Heart right ventricle (tissue), 16 donors: ENCODE measurements around the gene DCHS2. TPM values are rescaled to one million over a fixed set of nuclear protein-coding genes. Genes with fewer than 3 reads are reported as not detected.

Experiments
- ATAC-seq, 8 donors: fragments of 200-7000 bp; cut with Tn5 transposase; one replicate each; pipeline ENCODE4 v1.9.1; 2020; ENCODE audit warnings: mild to moderate bottlenecking in 8 of 8, moderate library complexity in 8 of 8, moderate number of reproducible peaks in 1 of 8
- DNase-seq, 2 donors: peaks; one replicate each; pipeline ENCODE4 v3.0.0-alpha.2; 2020
- H3K27ac ChIP-seq, 10 donors: fragments of 200-600 bp; sonication (generic) in 2 of 10; one replicate each; pipeline versions ENCODE4 v1.5.0 to v1.8.0; 2020 to 2022; ENCODE audit warnings: mild to moderate bottlenecking in 3 of 10
- H3K27me3 ChIP-seq, 7 donors: fragments of 200-600 bp; one replicate each; pipeline ENCODE4 v1.8.0; 2021 to 2022; ENCODE audit warnings: mild to moderate bottlenecking in 2 of 7
- H3K36me3 ChIP-seq, 9 donors: fragments of 200-600 bp; sonication (generic) in 1 of 9; one replicate each; pipeline versions ENCODE4 v1.5.0 to v1.8.0; 2020 to 2022; ENCODE audit warnings: mild to moderate bottlenecking in 2 of 9
- H3K4me1 ChIP-seq, 9 donors: fragments of 200-600 bp; sonication (generic) in 1 of 9; one replicate each; pipeline versions ENCODE4 v1.5.0 to v1.8.0; 2020 to 2022; ENCODE audit warnings: mild to moderate bottlenecking in 4 of 9
- H3K4me3 ChIP-seq, 10 donors: fragments of 200-600 bp; sonication (generic) in 2 of 10; one replicate each; pipeline versions ENCODE4 v1.5.0 to v1.8.0; 2020 to 2022; ENCODE audit warnings: mild to moderate bottlenecking in 7 of 10, moderate library complexity in 2 of 10
- H3K9me3 ChIP-seq, 11 donors: fragments of 200-600 bp in 10 of 11; sonication (generic) in 2 of 11; one replicate each; pipeline versions ENCODE4 v1.5.0 to v1.8.0; 2013 to 2022; ENCODE audit warnings: mild to moderate bottlenecking in 2 of 11, control low read depth in 1 of 11, moderate library complexity in 1 of 11
- WGBS, 2 donors: extraction: QIAGEN DNeasy Blood & Tissue Kit; methylation state at CpG; one replicate each; pipeline ENCODE4 v1.1.7; 2013; ENCODE audit warnings: inconsistent platforms in 1 of 2; 5-methylcytosine and 5-hydroxymethylcytosine counted together
- intact Hi-C, 10 donors: fragments of 100-400 bp; cut with DNase I; formaldehyde crosslinking; loops; one replicate each; pipeline versions ENCODE4 v1.11.1 to v1.14.2; 2022
- polyA plus RNA-seq, 2 donors: library from polyadenylated mRNA; stranded (reverse); fragments of 200-250 nt; gene quantifications; one replicate each; pipeline ENCODE4 v1.2.3, GENCODE V29; 2013
- total RNA-seq, 10 donors: library from RNA; stranded (reverse); fragmentation: NEBNext Ultra II Directional in 3 of 10; extraction: Animal tissue kit (Norgen Biotek cat#: 25700) in 3 of 10; gene quantifications; one replicate each; pipeline versions ENCODE4 v1.2.1 to v1.2.4, GENCODE V29; 2021 to 2023
- TF ChIP-seq, protein P1 (sequence below), 9 donors: fragments of 200-600 bp; sonication (generic) in 2 of 9; IDR thresholded peaks; one replicate each; pipeline versions ENCODE4 v1.5.0 to v1.8.0; 2021 to 2022; ENCODE audit warnings: antibody characterized with exemption in 9 of 9, mild to moderate bottlenecking in 5 of 9, moderate library complexity in 1 of 9
- donor health status: Arrhythmogenic right ventricular cardiomyopathy.
- donor health status: ischemic (EF 13 %, LVEDD 7.1; RV severe dilation, severe dysfunction).
- donor health status: healthy with polysubstance abuse.
- donor health status: DM: no; HTN: yes; CAD: no.
- donor health status: DM: no; HTN: no; CAD: no.
- donor health status: ischemic (EF 25% LVEDD 6.9; RV normal size, moderate dysfunction).
- donor health status: ischemic (EF 25% LVEDD 5.7; RV mildly dilated, moderate dysfunction).
- donor health status: healthy.
- donor health status: DM: yes; HTN: yes; CAD: no.
- donor health status: Ischemic cardiomyopathy.
- donor health status: ischemic (EF 35%, LVEDD 5.7; RV mildly dilated, moderate dysfunction).
- donor health status: nonischemic (EF 11% LVEDD 7.7; RV severe dilation, severe dysfunction).
- donor health status: DM: yes; HTN: yes; CAD: no.
- donor health status: PGD.
- donor health status: ischemic (EF 29% LVEDD 5.4; RV normal size, mild dysfunction).
- donor health status: nonischemic (EF 23%, LVEDD 6.1; RV moderate dilation, normal function).

The DCHS2 gene
- total and polyA plus RNA-seq, 12 donors, result under 0.01 to 0.14 (median 0.04) TPM; not detected in 7

DNA sequence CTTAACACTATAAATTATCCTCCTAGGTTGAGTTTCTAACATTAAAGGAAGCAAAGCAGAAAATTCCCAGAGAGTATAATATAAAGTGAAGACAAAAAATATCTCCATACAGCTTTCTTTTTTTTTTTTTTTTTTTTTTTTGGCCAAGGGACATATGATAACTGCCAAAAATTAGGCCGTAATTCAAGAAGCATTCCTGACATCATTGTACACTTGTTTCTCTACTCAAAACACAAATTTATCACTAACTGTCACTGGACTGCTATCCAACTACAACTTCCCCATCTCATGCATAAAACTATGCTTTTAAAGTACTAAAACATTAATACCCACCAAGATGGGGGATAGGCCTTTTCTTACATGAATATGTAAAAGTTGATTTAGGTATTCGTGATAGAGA lies 77.2 kb downstream of the DCHS2 start:
- Histone ChIP-seq H3K4me3 (no peak overlapping the region), H3K27ac (no peak overlapping the region), H3K27me3 (peaks cover 0 to 18% (median 0%) of the 10 kb centered on the region in 7 donors), H3K9me3 (no peaks in the 10 kb centered on the region), H3K36me3 (no peaks in the 10 kb centered on the region), H3K4me1 (peaks cover 0 to 15% (median 3%) of the 10 kb centered on the region in 9 donors)
- DNase-seq (no peak), ATAC-seq (no peak)
- intact Hi-C loops, result no loop called here
- TF ChIP-seq, protein P1, sequence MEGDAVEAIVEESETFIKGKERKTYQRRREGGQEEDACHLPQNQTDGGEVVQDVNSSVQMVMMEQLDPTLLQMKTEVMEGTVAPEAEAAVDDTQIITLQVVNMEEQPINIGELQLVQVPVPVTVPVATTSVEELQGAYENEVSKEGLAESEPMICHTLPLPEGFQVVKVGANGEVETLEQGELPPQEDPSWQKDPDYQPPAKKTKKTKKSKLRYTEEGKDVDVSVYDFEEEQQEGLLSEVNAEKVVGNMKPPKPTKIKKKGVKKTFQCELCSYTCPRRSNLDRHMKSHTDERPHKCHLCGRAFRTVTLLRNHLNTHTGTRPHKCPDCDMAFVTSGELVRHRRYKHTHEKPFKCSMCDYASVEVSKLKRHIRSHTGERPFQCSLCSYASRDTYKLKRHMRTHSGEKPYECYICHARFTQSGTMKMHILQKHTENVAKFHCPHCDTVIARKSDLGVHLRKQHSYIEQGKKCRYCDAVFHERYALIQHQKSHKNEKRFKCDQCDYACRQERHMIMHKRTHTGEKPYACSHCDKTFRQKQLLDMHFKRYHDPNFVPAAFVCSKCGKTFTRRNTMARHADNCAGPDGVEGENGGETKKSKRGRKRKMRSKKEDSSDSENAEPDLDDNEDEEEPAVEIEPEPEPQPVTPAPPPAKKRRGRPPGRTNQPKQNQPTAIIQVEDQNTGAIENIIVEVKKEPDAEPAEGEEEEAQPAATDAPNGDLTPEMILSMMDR (IDR thresholded peaks at IDR 0.05), result no peak
- whole genome bisulfite sequencing, 2 donors, result 64 to 75% methylated on average over 2 of the region's 2 CpGs

DNA sequence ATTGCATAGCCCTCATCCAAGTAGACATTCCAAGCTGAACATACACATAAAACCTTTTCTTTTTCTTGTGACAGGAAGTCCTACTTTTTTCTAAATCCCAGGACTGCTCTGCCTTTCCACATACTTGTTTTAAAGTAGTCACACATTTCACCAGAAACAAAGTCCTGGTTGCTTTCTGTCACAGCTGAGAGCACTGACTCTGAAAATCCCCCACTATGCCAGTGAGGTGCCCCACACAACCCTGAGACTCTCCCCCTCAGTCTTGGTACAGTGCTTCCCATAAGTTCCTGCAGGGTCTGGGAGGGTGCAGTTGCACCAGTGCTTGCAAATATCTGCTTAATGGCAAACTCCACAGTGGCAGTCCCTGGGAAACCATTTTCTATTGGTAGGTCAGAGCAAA lies 84.2 kb downstream of the DCHS2 start:
- no peaks in the 10 kb centered on the region for H3K4me1 ChIP-seq
- no peak overlapping the region for H3K27ac ChIP-seq
- intact Hi-C loops, result loop anchor here in 2 of 10 donors (10.0 kb wide), 1 partner anchor 97 kb away; no protein-coding TSS in a partner anchor
- no peak overlapping the region for H3K4me3 ChIP-seq
- no peak for DNase-seq
- H3K9me3 ChIP-seq, result peaks cover 0 to 14% (median 0%) of the 10 kb centered on the region in 11 donors
- TF ChIP-seq, protein P1 (IDR thresholded peaks at IDR 0.05), result no peak
- ATAC-seq, result no peak
- no peaks in the 10 kb centered on the region for H3K36me3 ChIP-seq
- H3K27me3 ChIP-seq, result peaks cover 0 to 8% (median 0%) of the 10 kb centered on the region in 7 donors

DNA sequence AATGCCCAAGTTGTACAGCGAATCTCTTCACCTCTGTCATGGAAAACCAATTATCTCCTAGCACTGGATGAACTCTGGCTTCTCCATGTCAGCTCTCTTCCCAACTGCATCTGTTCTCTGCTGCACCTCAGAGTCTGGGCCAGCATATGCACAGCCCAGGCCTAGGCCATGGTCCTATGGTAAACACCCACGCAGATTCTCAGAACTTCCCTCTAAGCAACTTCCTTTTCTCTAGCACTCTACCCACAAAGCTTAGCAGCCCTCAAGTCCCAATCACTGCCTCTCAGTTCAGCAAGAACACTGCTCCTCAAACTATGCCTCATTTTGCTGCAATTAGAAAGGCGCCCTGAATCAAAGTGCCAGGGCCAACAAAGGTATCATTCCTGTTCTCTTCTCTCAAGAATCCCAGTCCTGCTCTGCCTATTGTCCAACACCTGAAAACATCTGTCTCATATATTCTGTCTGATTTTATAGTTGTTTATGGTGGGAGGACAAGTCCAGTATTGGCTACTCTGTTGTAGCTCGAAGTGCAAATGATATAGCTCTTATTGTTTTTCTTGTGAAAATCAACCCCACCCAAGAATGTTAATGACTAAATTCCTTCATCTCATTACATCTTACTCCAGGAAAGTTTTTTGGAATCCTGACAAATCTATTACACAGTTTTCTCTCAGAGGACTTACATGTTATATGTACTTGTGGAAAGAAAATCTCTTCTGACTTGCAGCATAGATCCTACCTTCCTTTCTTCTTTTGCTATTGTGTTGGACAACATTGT lies 85.4 kb downstream of the DCHS2 start:
- WGBS, 2 donors, result 77% methylated on average over 4 of the region's 4 CpGs
- TF ChIP-seq, protein P1 (IDR thresholded peaks at IDR 0.05), result no peak
- Histone ChIP-seq H3K4me1 (no peaks in the 10 kb centered on the region), H3K36me3 (no peaks in the 10 kb centered on the region), H3K4me3 (no peak overlapping the region), H3K27me3 (peaks cover 0 to 8% (median 0%) of the 10 kb centered on the region in 7 donors), H3K27ac (no peak overlapping the region), H3K9me3 (peaks cover 0 to 14% (median 0%) of the 10 kb centered on the region in 11 donors)
- no peak for DNase-seq
- intact Hi-C loops, result loop anchor here in 2 of 10 donors (10.0 kb wide), 1 partner anchor 99 kb away; no protein-coding TSS in a partner anchor
- ATAC-seq, result no peak

DNA sequence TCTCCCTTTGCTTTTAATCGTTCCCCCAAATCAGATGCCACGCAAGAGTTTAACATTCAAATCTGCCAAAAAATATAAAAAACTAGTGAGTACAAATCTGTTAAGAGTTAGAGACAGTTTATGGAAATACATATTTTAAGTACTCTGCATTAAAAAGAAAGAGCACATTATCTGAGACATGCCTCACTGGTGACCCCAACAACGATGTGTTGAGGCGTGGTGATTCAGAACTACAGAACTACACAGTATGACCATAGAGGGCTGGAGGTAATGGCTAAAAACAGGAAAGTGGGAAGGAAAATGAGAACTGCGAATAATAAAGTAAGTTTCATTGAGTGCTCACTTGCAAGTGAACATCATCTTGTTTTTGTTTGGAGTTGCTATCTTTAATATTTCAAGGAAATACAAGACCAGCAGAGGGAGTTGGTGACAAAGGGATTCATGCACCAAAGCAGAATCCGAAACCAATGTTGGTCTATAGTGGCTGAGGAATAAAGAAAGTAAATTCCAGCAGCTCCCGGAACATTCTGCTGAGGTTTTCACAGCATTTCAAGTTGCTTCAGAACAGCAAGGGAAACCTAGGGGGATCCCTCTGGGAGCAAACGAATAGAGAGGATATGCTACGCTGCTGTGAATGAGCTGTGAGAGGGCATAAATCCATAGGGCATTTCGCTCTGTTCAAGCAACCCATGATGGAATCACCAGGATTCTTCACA lies 92.2 kb downstream of the DCHS2 start:
- Histone ChIP-seq H3K4me1 (no peaks in the 10 kb centered on the region), H3K9me3 (peaks cover 0 to 13% (median 0%) of the 10 kb centered on the region in 11 donors), H3K36me3 (no peaks in the 10 kb centered on the region), H3K4me3 (peak overlapping the region in 3 of 10 donors; percentile 18 to 26 (median 24)), H3K27me3 (peaks cover 0 to 8% (median 0%) of the 10 kb centered on the region in 7 donors), H3K27ac (no peak overlapping the region)
- intact Hi-C loops, result loop anchor here in 3 of 10 donors (5.0 kb wide), 1 partner anchor 108 kb away; no protein-coding TSS in a partner anchor
- TF ChIP-seq, protein P1 (IDR thresholded peaks at IDR 0.05), result peak in 7 of 9 donors; percentile 18 to 53 (median 45)
- peak in 2 of 8 donors; percentile 33 to 34 for ATAC-seq
- 67 to 72% methylated on average over 10 of the region's 10 CpGs for WGBS, 2 donors
- no peak for DNase-seq
